ENCODE measurements around the gene SIRT6. TPM values are rescaled to one million over a fixed set of nuclear protein-coding genes. Genes with fewer than 3 reads are reported as not detected.
A peak's percentile ranks its signal among the peaks of the same experiment; 100 is the strongest.

SIRT6 gene
- total and polyA plus RNA-seq, 5 donors from 2014 or later, result 1.7 to 34.2 (median 4.0) TPM

GRCh38 chr19:4187313-4188122, 5.2 kb upstream of the SIRT6 start:
- H3K9me3 Mint-ChIP-seq, result peaks cover 0 to 2% (median 0%) of the 10 kb centered on the region in 7 donors
- Histone ChIP-seq H3K27me3 (ENCODE audit: control insufficient read depth, insufficient read depth, low read length) (no peaks in the 10 kb centered on the region), H3K9me3 (ENCODE audit: control insufficient read depth in 2 of 2, low read length in 2 of 2) (no peaks in the 10 kb centered on the region), H3K4me1 (ENCODE audit: control insufficient read depth, insufficient read depth, low read length, poor library complexity, severe bottlenecking) (peaks cover 4% of the 10 kb centered on the region), H3K4me3 (ENCODE audit: low read depth, low read length) (no peak overlapping the region), H3K36me3 (ENCODE audit: control insufficient read depth, insufficient read depth, low read length) (no peaks in the 10 kb centered on the region), H3K27ac (ENCODE audit: insufficient read depth, low read length, poor library complexity, severe bottlenecking) (no peak overlapping the region)
- H3K27ac Mint-ChIP-seq, result no peak overlapping the region
- DNase-seq (no peak), ATAC-seq (ENCODE audit: low read depth in 2 of 2) (no peak)
- no peak overlapping the region for H3K4me3 Mint-ChIP-seq
- H3K27me3 Mint-ChIP-seq, result peaks cover 1% of the 10 kb centered on the region
- no peaks in the 10 kb centered on the region for H3K36me3 Mint-ChIP-seq
- H3K4me1 Mint-ChIP-seq, result peaks cover 0 to 11% (median 7%) of the 10 kb centered on the region in 4 donors

GRCh38 chr19:4186087-4186993, 4.0 kb upstream of the SIRT6 start:
- Histone ChIP-seq H3K9me3 (ENCODE audit: control insufficient read depth in 2 of 2, low read length in 2 of 2) (no peaks in the 10 kb centered on the region), H3K27ac (ENCODE audit: insufficient read depth, low read length, poor library complexity, severe bottlenecking) (no peak overlapping the region), H3K36me3 (ENCODE audit: control insufficient read depth, insufficient read depth, low read length) (no peaks in the 10 kb centered on the region), H3K27me3 (ENCODE audit: control insufficient read depth, insufficient read depth, low read length) (no peaks in the 10 kb centered on the region), H3K4me1 (ENCODE audit: control insufficient read depth, insufficient read depth, low read length, poor library complexity, severe bottlenecking) (peaks cover 14% of the 10 kb centered on the region), H3K4me3 (ENCODE audit: low read depth, low read length) (no peak overlapping the region)
- peaks cover 0 to 2% (median 0%) of the 10 kb centered on the region in 7 donors for H3K9me3 Mint-ChIP-seq
- H3K27me3 Mint-ChIP-seq, result peaks cover 5% of the 10 kb centered on the region
- DNase-seq (peak; percentile 59 to 74 (median 64)), ATAC-seq (ENCODE audit: low read depth in 2 of 2) (peak in 1 of 2 donors; percentile 30)
- H3K4me1 Mint-ChIP-seq, result peaks cover 0 to 22% (median 10%) of the 10 kb centered on the region in 4 donors
- H3K27ac Mint-ChIP-seq, result peak overlapping the region in 1 of 3 donors; percentile 33
- H3K36me3 Mint-ChIP-seq, result no peaks in the 10 kb centered on the region
- peak overlapping the region in 1 of 4 donors; percentile 24 for H3K4me3 Mint-ChIP-seq

- Histone ChIP-seq H3K4me3 (ENCODE audit: low read depth, low read length) (no peak overlapping the region), H3K4me1 (ENCODE audit: control insufficient read depth, insufficient read depth, low read length, poor library complexity, severe bottlenecking) (peaks cover 22% of the 10 kb centered on the region), H3K27ac (ENCODE audit: insufficient read depth, low read length, poor library complexity, severe bottlenecking) (no peak overlapping the region), H3K27me3 (ENCODE audit: control insufficient read depth, insufficient read depth, low read length) (no peaks in the 10 kb centered on the region), H3K36me3 (ENCODE audit: control insufficient read depth, insufficient read depth, low read length) (no peaks in the 10 kb centered on the region), H3K9me3 (ENCODE audit: control insufficient read depth in 2 of 2, low read length in 2 of 2) (no peaks in the 10 kb centered on the region)
- Mint-ChIP-seq H3K27me3 (peaks cover 5% of the 10 kb centered on the region), H3K9me3 (peaks cover 0 to 2% (median 0%) of the 10 kb centered on the region in 7 donors), H3K36me3 (no peaks in the 10 kb centered on the region), H3K4me1 (peaks cover 0 to 30% (median 12%) of the 10 kb centered on the region in 4 donors), H3K4me3 (peak overlapping the region in 1 of 4 donors; percentile 24), H3K27ac (no peak overlapping the region)
- ATAC-seq (ENCODE audit: low read depth in 2 of 2) (no peak), DNase-seq (no peak)
Measured at GRCh38 chr19:4185413-4186086, 3.2 kb upstream of the SIRT6 start.

- H3K9me3 ChIP-seq (ENCODE audit: control insufficient read depth in 2 of 2, low read length in 2 of 2), result no peaks in the 10 kb centered on the region
- no peak for ATAC-seq (ENCODE audit: low read depth in 2 of 2)
- Mint-ChIP-seq H3K27ac (no peak overlapping the region), H3K9me3 (peaks cover 0 to 2% (median 0%) of the 10 kb centered on the region in 7 donors), H3K36me3 (peaks cover under 1% of the 10 kb centered on the region), H3K4me3 (peak overlapping the region in 3 of 4 donors; percentile 10 to 78 (median 71)), H3K4me1 (peaks cover 0 to 37% (median 15%) of the 10 kb centered on the region in 4 donors), H3K27me3 (peaks cover 5% of the 10 kb centered on the region)
- no peak for DNase-seq
- H3K4me3 ChIP-seq (ENCODE audit: low read depth, low read length), result no peak overlapping the region
- peaks cover 25% of the 10 kb centered on the region for H3K4me1 ChIP-seq (ENCODE audit: control insufficient read depth, insufficient read depth, low read length, poor library complexity, severe bottlenecking)
- H3K27ac ChIP-seq (ENCODE audit: insufficient read depth, low read length, poor library complexity, severe bottlenecking), result no peak overlapping the region
- no peaks in the 10 kb centered on the region for H3K27me3 ChIP-seq (ENCODE audit: control insufficient read depth, insufficient read depth, low read length)
- H3K36me3 ChIP-seq (ENCODE audit: control insufficient read depth, insufficient read depth, low read length), result no peaks in the 10 kb centered on the region
Measured at GRCh38 chr19:4184718-4185352, 2.5 kb upstream of the SIRT6 start.

- Histone ChIP-seq H3K4me3 (ENCODE audit: low read depth, low read length) (no peak overlapping the region), H3K9me3 (ENCODE audit: control insufficient read depth in 2 of 2, low read length in 2 of 2) (no peaks in the 10 kb centered on the region), H3K36me3 (ENCODE audit: control insufficient read depth, insufficient read depth, low read length) (no peaks in the 10 kb centered on the region), H3K4me1 (ENCODE audit: control insufficient read depth, insufficient read depth, low read length, poor library complexity, severe bottlenecking) (peaks cover 25% of the 10 kb centered on the region), H3K27me3 (ENCODE audit: control insufficient read depth, insufficient read depth, low read length) (no peaks in the 10 kb centered on the region), H3K27ac (ENCODE audit: insufficient read depth, low read length, poor library complexity, severe bottlenecking) (no peak overlapping the region)
- H3K4me3 Mint-ChIP-seq, result peak overlapping the region; percentile 59 to 78 (median 66)
- H3K9me3 Mint-ChIP-seq, result peaks cover 0 to 2% (median 0%) of the 10 kb centered on the region in 7 donors
- ATAC-seq (ENCODE audit: low read depth in 2 of 2) (no peak), DNase-seq (no peak)
- no peak overlapping the region for H3K27ac Mint-ChIP-seq
- peaks cover 7% of the 10 kb centered on the region for H3K36me3 Mint-ChIP-seq
- peaks cover 0 to 44% (median 19%) of the 10 kb centered on the region in 4 donors for H3K4me1 Mint-ChIP-seq
- peaks cover 5% of the 10 kb centered on the region for H3K27me3 Mint-ChIP-seq
Measured at GRCh38 chr19:4183967-4184717, 1.8 kb upstream of the SIRT6 start.

GRCh38 chr19:4181053-4181508, 1.3 kb downstream of the SIRT6 start:
- Histone ChIP-seq H3K4me3 (ENCODE audit: low read depth, low read length) (no peak overlapping the region), H3K27ac (ENCODE audit: insufficient read depth, low read length, poor library complexity, severe bottlenecking) (no peak overlapping the region)
- peak in 1 of 3 donors; percentile 24 for DNase-seq

More at GRCh38 chr19:4181053-4181508, 1.3 kb downstream of the SIRT6 start:
- ATAC-seq (ENCODE audit: low read depth in 2 of 2), result no peak
- H3K4me1 Mint-ChIP-seq, result peaks cover 0 to 40% (median 15%) of the 10 kb centered on the region in 4 donors
- H3K27me3 Mint-ChIP-seq, result peaks cover 5% of the 10 kb centered on the region
- peaks cover 10% of the 10 kb centered on the region for H3K36me3 Mint-ChIP-seq
- peak overlapping the region in 1 of 3 donors; percentile 73 for H3K27ac Mint-ChIP-seq
- Histone ChIP-seq H3K27me3 (ENCODE audit: control insufficient read depth, insufficient read depth, low read length) (no peaks in the 10 kb centered on the region), H3K36me3 (ENCODE audit: control insufficient read depth, insufficient read depth, low read length) (no peaks in the 10 kb centered on the region), H3K4me1 (ENCODE audit: control insufficient read depth, insufficient read depth, low read length, poor library complexity, severe bottlenecking) (peaks cover 25% of the 10 kb centered on the region), H3K9me3 (ENCODE audit: control insufficient read depth in 2 of 2, low read length in 2 of 2) (no peaks in the 10 kb centered on the region)
- H3K9me3 Mint-ChIP-seq, result peaks cover 0 to 2% (median 0%) of the 10 kb centered on the region in 7 donors
- peak overlapping the region; percentile 70 to 97 (median 78) for H3K4me3 Mint-ChIP-seq
